Loucy (cell line): ENCODE measurements around the gene CFAP90.

ENCODE experiments used
- EZH2phosphoT487 ChIP-seq: fragments of 200-600 bp; IDR thresholded peaks from 2 replicates; pipeline ENCODE4 v1.6.1; 2018; ENCODE audit warnings: antibody characterized with exemption, mild to moderate bottlenecking, moderate library complexity, borderline replicate concordance
- TF ChIP-seq, protein P1 (sequence below): fragments of 200-600 bp; sonication (generic); conservative IDR thresholded peaks from 2 replicates; pipeline ENCODE4 v1.5.1; 2014; ENCODE audit warnings: mild to moderate bottlenecking, antibody characterized with exemption, low read length

DNA sequence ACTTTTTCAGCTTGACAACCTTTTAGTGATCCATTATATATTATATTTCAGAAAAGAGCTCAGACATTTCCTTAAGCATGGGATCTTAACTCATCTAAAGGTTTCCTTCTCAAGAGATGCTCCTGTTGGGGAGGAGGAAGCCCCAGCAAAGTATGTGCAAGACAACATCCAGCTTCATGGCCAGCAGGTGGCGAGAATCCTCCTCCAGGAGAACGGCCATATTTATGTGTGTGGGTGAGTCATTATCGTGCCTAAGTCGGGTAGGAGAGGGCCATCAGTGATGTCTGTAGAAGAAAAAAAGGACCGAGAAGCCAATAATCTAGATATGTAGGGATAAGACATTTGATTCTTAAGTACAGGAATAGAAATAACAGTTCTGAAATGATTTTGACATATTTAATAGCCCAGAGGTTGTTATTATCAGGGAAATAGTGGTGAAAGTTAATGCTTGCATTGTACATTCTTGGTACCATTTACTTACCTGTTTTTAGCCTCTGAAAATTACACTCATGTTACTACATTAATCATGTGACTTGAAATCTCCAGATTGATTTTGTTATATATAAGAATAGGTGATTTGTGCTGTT lies 46.2 kb upstream of the CFAP90 start:
- TF ChIP-seq, protein P1, sequence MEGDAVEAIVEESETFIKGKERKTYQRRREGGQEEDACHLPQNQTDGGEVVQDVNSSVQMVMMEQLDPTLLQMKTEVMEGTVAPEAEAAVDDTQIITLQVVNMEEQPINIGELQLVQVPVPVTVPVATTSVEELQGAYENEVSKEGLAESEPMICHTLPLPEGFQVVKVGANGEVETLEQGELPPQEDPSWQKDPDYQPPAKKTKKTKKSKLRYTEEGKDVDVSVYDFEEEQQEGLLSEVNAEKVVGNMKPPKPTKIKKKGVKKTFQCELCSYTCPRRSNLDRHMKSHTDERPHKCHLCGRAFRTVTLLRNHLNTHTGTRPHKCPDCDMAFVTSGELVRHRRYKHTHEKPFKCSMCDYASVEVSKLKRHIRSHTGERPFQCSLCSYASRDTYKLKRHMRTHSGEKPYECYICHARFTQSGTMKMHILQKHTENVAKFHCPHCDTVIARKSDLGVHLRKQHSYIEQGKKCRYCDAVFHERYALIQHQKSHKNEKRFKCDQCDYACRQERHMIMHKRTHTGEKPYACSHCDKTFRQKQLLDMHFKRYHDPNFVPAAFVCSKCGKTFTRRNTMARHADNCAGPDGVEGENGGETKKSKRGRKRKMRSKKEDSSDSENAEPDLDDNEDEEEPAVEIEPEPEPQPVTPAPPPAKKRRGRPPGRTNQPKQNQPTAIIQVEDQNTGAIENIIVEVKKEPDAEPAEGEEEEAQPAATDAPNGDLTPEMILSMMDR = peak; percentile 60
- TF ChIP-seq EZH2phosphoT487 = no peak
